Measurements from ENCODE around the gene DNAJC15. TPM values are rescaled to one million over a fixed set of nuclear protein-coding genes. Genes with fewer than 3 reads are reported as not detected.
A peak's percentile ranks its signal among the peaks of the same experiment; 100 is the strongest.
"Not testable (repeated sequence)": the region's sequence is repeated elsewhere in the genome, so short reads cannot be mapped to it uniquely, and the experiment has no call there.

The DNAJC15 gene
- total RNA-seq, 1 experiment from 2014 or later: 27.5 TPM

- no peak for DNase-seq (ENCODE audit: low read depth)
These were observed 21.4 kb downstream of the DNAJC15 start for GRCh38 chr13:43044720-43045301.

GRCh38 chr13:43045302-43045773 is 22.0 kb downstream of the DNAJC15 start:
- DNase-seq (ENCODE audit: low read depth): not testable (repeated sequence)

- no peak for DNase-seq (ENCODE audit: low read depth)
These were observed 22.9 kb downstream of the DNAJC15 start for GRCh38 chr13:43046259-43046658.

GRCh38 chr13:43054803-43055802 is 31.7 kb downstream of the DNAJC15 start:
- DNase-seq (ENCODE audit: low read depth): peak; percentile 60

GRCh38 chr13:43057653-43058317 is 34.4 kb downstream of the DNAJC15 start:
- peak; percentile 90 for DNase-seq (ENCODE audit: low read depth)

- peak; percentile 94 for DNase-seq (ENCODE audit: low read depth)
These were observed 34.9 kb downstream of the DNAJC15 start for GRCh38 chr13:43058318-43058674.

GRCh38 chr13:43058831-43059230 is 35.4 kb downstream of the DNAJC15 start:
- no peak for DNase-seq (ENCODE audit: low read depth)

GRCh38 chr13:43059779-43060178 is 36.4 kb downstream of the DNAJC15 start:
- not testable (repeated sequence) for DNase-seq (ENCODE audit: low read depth)

GRCh38 chr13:43060806-43061205 is 37.4 kb downstream of the DNAJC15 start:
- DNase-seq (ENCODE audit: low read depth): not testable (repeated sequence)

- DNase-seq (ENCODE audit: low read depth): no peak
These were observed 38.3 kb downstream of the DNAJC15 start for GRCh38 chr13:43061496-43062280.

GRCh38 chr13:43071824-43072223 is 48.4 kb downstream of the DNAJC15 start:
- DNase-seq (ENCODE audit: low read depth): no peak

GRCh38 chr13:43072394-43072793 is 49.0 kb downstream of the DNAJC15 start:
- no peak for DNase-seq (ENCODE audit: low read depth)

- DNase-seq (ENCODE audit: low read depth): no peak
These were observed 51.6 kb downstream of the DNAJC15 start for GRCh38 chr13:43074824-43075510.

GRCh38 chr13:43075511-43075902 is 52.1 kb downstream of the DNAJC15 start:
- not testable (repeated sequence) for DNase-seq (ENCODE audit: low read depth)

- DNase-seq (ENCODE audit: low read depth): no peak
These were observed 53.7 kb downstream of the DNAJC15 start for GRCh38 chr13:43077046-43077445.

- DNase-seq (ENCODE audit: low read depth): no peak
These were observed 54.1 kb downstream of the DNAJC15 start for GRCh38 chr13:43077461-43077860.

GRCh38 chr13:43077906-43078305 is 54.5 kb downstream of the DNAJC15 start:
- DNase-seq (ENCODE audit: low read depth): no peak

GRCh38 chr13:43078399-43078798 is 55.0 kb downstream of the DNAJC15 start:
- DNase-seq (ENCODE audit: low read depth): no peak

GRCh38 chr13:43079392-43079931 is 56.1 kb downstream of the DNAJC15 start:
- no peak for DNase-seq (ENCODE audit: low read depth)

- no peak for DNase-seq (ENCODE audit: low read depth)
These were observed 56.8 kb downstream of the DNAJC15 start for GRCh38 chr13:43080199-43080598.
